GM23338 (cell line): Measurements from ENCODE around the gene PNRC2. TPM values are rescaled to one million over a fixed set of nuclear protein-coding genes. Genes with fewer than 3 reads are reported as not detected.
A peak's percentile ranks its signal among the peaks of the same experiment; 100 is the strongest.

Experiments used
- ATAC-seq: fragments of 200-7000 bp; cut with Tn5 transposase; 3 replicates; pipeline ENCODE4 v1.9.1; 2020
- DNase-seq: peaks from one replicate; pipeline ENCODE4 v3.0.0-alpha.2; 2015; ENCODE audit warnings: low spot score
- H2AFZ ChIP-seq: fragments of 200-600 bp; sonication (generic); 2 replicates; pipeline ENCODE4 v1.8.0; 2016; ENCODE audit warnings: antibody characterized with exemption, mild to moderate bottlenecking, moderate library complexity
- H3F3A ChIP-seq: fragments of 200-600 bp; sonication (generic); replicated peaks from 2 replicates; pipeline ENCODE4 v1.8.0; 2017; ENCODE audit warnings: antibody characterized with exemption, mixed run types, low read depth
- H3K27ac ChIP-seq: fragments of 200-600 bp; sonication (generic); 2 replicates; pipeline ENCODE4 v1.6.1; 2016; ENCODE audit warnings: low read depth
- H3K27me3 ChIP-seq: fragments of 200-600 bp; sonication (generic); 2 replicates; pipeline ENCODE4 v1.8.0; 2016; ENCODE audit warnings: mild to moderate bottlenecking, mixed run types, moderate library complexity; ENCODE audit not compliant: insufficient read depth
- H3K36me3 ChIP-seq: fragments of 200-600 bp; sonication (generic); 2 replicates; pipeline ENCODE4 v1.8.0; 2016; ENCODE audit warnings: mild to moderate bottlenecking; ENCODE audit not compliant: insufficient read depth
- H3K4me1 ChIP-seq: fragments of 200-600 bp; sonication (generic); 2 replicates; pipeline ENCODE4 v1.8.0; 2016; ENCODE audit warnings: mild to moderate bottlenecking, moderate library complexity; ENCODE audit not compliant: insufficient read depth
- H3K4me2 ChIP-seq: fragments of 200-600 bp; sonication (generic); 2 replicates; pipeline ENCODE4 v1.7.1; 2017; ENCODE audit warnings: mixed run types
- H3K4me3 ChIP-seq: fragments of 200-600 bp; sonication (generic); 2 replicates; pipeline ENCODE4 v1.6.1; 2016; ENCODE audit warnings: mixed run types
- H3K79me2 ChIP-seq: fragments of 200-600 bp; sonication (generic); replicated peaks from 2 replicates; pipeline ENCODE4 v1.8.0; 2017; ENCODE audit warnings: mild to moderate bottlenecking; ENCODE audit not compliant: insufficient read depth
- H3K9me2 ChIP-seq: fragments of 200-600 bp; sonication (generic); 2 replicates; pipeline ENCODE4 v1.8.0; 2017; ENCODE audit not compliant: insufficient read depth
- H4K20me1 ChIP-seq: fragments of 200-600 bp; sonication (generic); replicated peaks from 2 replicates; pipeline ENCODE4 v1.8.0; 2017; ENCODE audit warnings: mild to moderate bottlenecking; ENCODE audit not compliant: insufficient read depth
- H3K27ac Mint-ChIP-seq: 2 replicates; pipeline ENCODE4 v1.8.0; 2020; ENCODE audit warnings: inconsistent platforms, mild to moderate bottlenecking, moderate library complexity, mixed read lengths
- H3K27me3 Mint-ChIP-seq: 3 replicates; pipeline ENCODE4 v1.8.0; 2022; ENCODE audit warnings: low read depth, mild to moderate bottlenecking, moderate library complexity, mixed read lengths, inconsistent platforms; ENCODE audit not compliant: insufficient read depth, poor library complexity
- H3K36me3 Mint-ChIP-seq: 3 replicates; pipeline ENCODE4 v1.8.0; 2021; ENCODE audit warnings: low read depth, mild to moderate bottlenecking, inconsistent platforms, moderate library complexity, mixed read lengths
- H3K4me1 Mint-ChIP-seq: 3 replicates; pipeline ENCODE4 v1.8.0; 2020; ENCODE audit warnings: mild to moderate bottlenecking, inconsistent platforms, mixed read lengths
- H3K4me3 Mint-ChIP-seq: 3 replicates; pipeline ENCODE4 v1.8.0; 2021; ENCODE audit warnings: moderate library complexity, mild to moderate bottlenecking, inconsistent platforms, mixed read lengths
- H3K9me3 Mint-ChIP-seq: 3 replicates; pipeline ENCODE4 v1.8.0; 2020; ENCODE audit warnings: moderate library complexity, mild to moderate bottlenecking, inconsistent platforms, mixed read lengths
- CREB1 ChIP-seq: fragments of 250-450 bp; sonication (Bioruptor Pico); IDR thresholded peaks from 2 replicates; pipeline ENCODE4 v1.5.0; 2020; ENCODE audit warnings: low read depth, mild to moderate bottlenecking, moderate library complexity
- CTCF ChIP-seq, 2 experiments: fragments of 200-600 bp in 1 of 2; sonication (generic) in 1 of 2; conservative IDR thresholded peaks; 2 replicates each; pipeline versions ENCODE4 v1.5.1 to v1.6.1; 2016 to 2017; ENCODE audit warnings: antibody characterized with exemption in 2 of 2, low read depth in 2 of 2, mild to moderate bottlenecking in 2 of 2, moderate library complexity in 1 of 2
- ETS1 ChIP-seq: IDR thresholded peaks from 2 replicates; pipeline ENCODE4 v1.6.1; 2016; ENCODE audit warnings: antibody characterized with exemption
- EZH2 ChIP-seq: fragments of 200-600 bp; sonication (generic); IDR thresholded peaks from one replicate; pipeline ENCODE4 v1.8.0; 2017; ENCODE audit warnings: antibody characterized with exemption, mild to moderate bottlenecking, low read depth; ENCODE audit not compliant: unreplicated experiment
- EZH2phosphoT487 ChIP-seq: fragments of 200-600 bp; sonication (generic); IDR thresholded peaks from one replicate; pipeline ENCODE4 v1.8.1; 2018; ENCODE audit warnings: antibody characterized with exemption; ENCODE audit not compliant: unreplicated experiment
- JUNB ChIP-seq: IDR thresholded peaks from one replicate; pipeline ENCODE4 v1.6.1; 2016; ENCODE audit warnings: antibody characterized with exemption; ENCODE audit not compliant: unreplicated experiment
- NANOG ChIP-seq: IDR thresholded peaks from 2 replicates; pipeline ENCODE4 v1.6.1; 2016; ENCODE audit warnings: antibody characterized with exemption, borderline replicate concordance
- ZNF462 ChIP-seq: fragments of 250-450 bp; sonication (Bioruptor Pico); IDR thresholded peaks from 2 replicates; pipeline ENCODE4 v1.5.0; 2020; ENCODE audit warnings: mild to moderate bottlenecking, moderate library complexity
- polyA plus RNA-seq: library from polyadenylated mRNA; unstranded; fragments of >200 nt; fragmentation: Nextera tagmentation; extraction: Ambion mirVana; gene quantifications from 2 replicates; pipeline ENCODE4 v1.2.1, GENCODE V29; 2016
- total RNA-seq: library from RNA; depleted of rRNA; stranded (reverse); fragments of >200 nt; shearing (Covaris generic); gene quantifications from 2 replicates; pipeline ENCODE4 v1.2.3, GENCODE V29; 2014

The PNRC2 gene
- total and polyA plus RNA-seq, 2 experiments from 2014 or later: 157 to 237 TPM

- peak overlapping the region; percentile 69 for H3K4me3 ChIP-seq
- H3K27ac Mint-ChIP-seq: peak overlapping the region; percentile 97
- peaks cover 18% of the 10 kb centered on the region; the same call in 1 of the 2 replicates for H3K36me3 ChIP-seq
- no peaks in the 10 kb centered on the region; the same call in 2 of the 3 replicates for H3K9me3 Mint-ChIP-seq
- peak overlapping the region; percentile 93 for H3K27ac ChIP-seq
- H3K79me2 ChIP-seq: peaks cover 57% of the 10 kb centered on the region
- TF ChIP-seq NANOG (no peak), ZNF462 (CRISPR knock-in tag) (no peak), ETS1 (no peak), EZH2phosphoT487 (no peak), EZH2 (no peak), JUNB (no peak), CREB1 (no peak), CTCF (conservative IDR thresholded peaks at IDR 0.05; ENCODE audit: low read depth in 2 of 2) (no peak)
- no peaks in the 10 kb centered on the region for H3K9me2 ChIP-seq
- peaks cover 11% of the 10 kb centered on the region for H3K27me3 Mint-ChIP-seq
- no peaks in the 10 kb centered on the region for H3K27me3 ChIP-seq
- ATAC-seq: no peak
- H3K36me3 Mint-ChIP-seq: peaks cover 49% of the 10 kb centered on the region
- no peak for DNase-seq
- peaks cover 31% of the 10 kb centered on the region for H3K4me1 ChIP-seq
- no peaks in the 10 kb centered on the region; the same call in 1 of the 2 replicates for H3F3A ChIP-seq
- H3K4me3 Mint-ChIP-seq: peak overlapping the region; percentile 97
- H3K4me1 Mint-ChIP-seq: peaks cover 37% of the 10 kb centered on the region
- H3K4me2 ChIP-seq: peak overlapping the region; percentile 89
- H4K20me1 ChIP-seq: peaks cover 50% of the 10 kb centered on the region
- no peak overlapping the region for H2AFZ ChIP-seq
Observed at GRCh38 chr1:23979387-23979880, 19.8 kb downstream of the PNRC2 start.
